ENCODE measurements around the gene MT1F. TPM values are rescaled to one million over a fixed set of nuclear protein-coding genes. Genes with fewer than 3 reads are reported as not detected.

MT1F gene
- total RNA-seq, 1 donor from 2014 or later, result 3.4 TPM

GRCh38 chr16:56637814-56638750 lies 19.7 kb upstream of the MT1F start, which contains the start of gene MT1A:
Gene MT1A (plus strand): TSS chr16:56638666. CDS start chr16:56638739, 73 bp downstream.
- Mint-ChIP-seq H3K9me3 (ENCODE audit: unreplicated experiment) (peaks cover 5% of the 10 kb centered on the region), H3K4me1 (ENCODE audit: low read depth, unreplicated experiment) (peaks cover 8% of the 10 kb centered on the region), H3K27me3 (ENCODE audit: unreplicated experiment) (peaks cover 52% of the 10 kb centered on the region), H3K4me3 (ENCODE audit: unreplicated experiment) (peak within 1 kb of the TSS; percentile 85), H3K27ac (ENCODE audit: unreplicated experiment) (no peak within 1 kb of the TSS), H3K36me3 (ENCODE audit: unreplicated experiment) (no peaks in the 10 kb centered on the region)
- TF ChIP-seq CTCF (IDR thresholded peaks at IDR 0.05; ENCODE audit: partially characterized antibody, unreplicated experiment), result no peak
- peak; percentile 66 for DNase-seq

- no peak overlapping the region for H3K27ac Mint-ChIP-seq (ENCODE audit: unreplicated experiment)
- no peaks in the 10 kb centered on the region for H3K36me3 Mint-ChIP-seq (ENCODE audit: unreplicated experiment)
- peaks cover 6% of the 10 kb centered on the region for H3K9me3 Mint-ChIP-seq (ENCODE audit: unreplicated experiment)
- no peak for DNase-seq
- no peak for TF ChIP-seq CTCF (IDR thresholded peaks at IDR 0.05; ENCODE audit: partially characterized antibody, unreplicated experiment)
- peaks cover 8% of the 10 kb centered on the region for H3K4me1 Mint-ChIP-seq (ENCODE audit: low read depth, unreplicated experiment)
- H3K27me3 Mint-ChIP-seq (ENCODE audit: unreplicated experiment), result peaks cover 49% of the 10 kb centered on the region
- no peak overlapping the region for H3K4me3 Mint-ChIP-seq (ENCODE audit: unreplicated experiment)
Observed at GRCh38 chr16:56639045-56639444, 18.7 kb upstream of the MT1F start.

- no peaks in the 10 kb centered on the region for H3K36me3 Mint-ChIP-seq (ENCODE audit: unreplicated experiment)
- peaks cover 51% of the 10 kb centered on the region for H3K27me3 Mint-ChIP-seq (ENCODE audit: unreplicated experiment)
- H3K9me3 Mint-ChIP-seq (ENCODE audit: unreplicated experiment), result peaks cover 3% of the 10 kb centered on the region
- H3K27ac Mint-ChIP-seq (ENCODE audit: unreplicated experiment), result no peak overlapping the region
- no peak overlapping the region for H3K4me3 Mint-ChIP-seq (ENCODE audit: unreplicated experiment)
- no peak for DNase-seq
- no peak for TF ChIP-seq CTCF (IDR thresholded peaks at IDR 0.05; ENCODE audit: partially characterized antibody, unreplicated experiment)
- peaks cover 4% of the 10 kb centered on the region for H3K4me1 Mint-ChIP-seq (ENCODE audit: low read depth, unreplicated experiment)
Observed at GRCh38 chr16:56640076-56640475, 17.7 kb upstream of the MT1F start.

GRCh38 chr16:56641166-56641565 lies 16.6 kb upstream of the MT1F start:
- Mint-ChIP-seq H3K36me3 (ENCODE audit: unreplicated experiment) (no peaks in the 10 kb centered on the region), H3K9me3 (ENCODE audit: unreplicated experiment) (peaks cover 4% of the 10 kb centered on the region), H3K27ac (ENCODE audit: unreplicated experiment) (no peak overlapping the region), H3K4me1 (ENCODE audit: low read depth, unreplicated experiment) (peaks cover 3% of the 10 kb centered on the region), H3K27me3 (ENCODE audit: unreplicated experiment) (peaks cover 48% of the 10 kb centered on the region), H3K4me3 (ENCODE audit: unreplicated experiment) (no peak overlapping the region)
- no peak for DNase-seq
- no peak for TF ChIP-seq CTCF (IDR thresholded peaks at IDR 0.05; ENCODE audit: partially characterized antibody, unreplicated experiment)

Measured in glutamatergic neuron (in vitro differentiated cells).